MM.1S (cell line): Measurements from ENCODE around the gene PRR35.

Experiments used
- DNase-seq: peaks from one replicate; pipeline ENCODE4 v3.0.0-alpha.2; 2015
- H2AFZ ChIP-seq: fragments of 300-600 bp; sonication (generic); 2 replicates; pipeline ENCODE4 v1.6.0; 2016; ENCODE audit warnings: antibody characterized with exemption, low read length
- H3F3A ChIP-seq: fragments of 300-600 bp; sonication (generic); 2 replicates; pipeline ENCODE4 v1.6.1; 2016; ENCODE audit warnings: mild to moderate bottlenecking, antibody characterized with exemption, low read length, moderate library complexity, mixed read lengths; ENCODE audit not compliant: insufficient read depth
- H3K27ac ChIP-seq: fragments of 300-600 bp; sonication (generic); 2 replicates; pipeline ENCODE4 v1.5.1; 2016; ENCODE audit warnings: mild to moderate bottlenecking, low read length
- H3K27me3 ChIP-seq: fragments of 300-600 bp; sonication (generic); replicated peaks from 2 replicates; pipeline ENCODE4 v1.6.0; 2016; ENCODE audit warnings: low read length; ENCODE audit not compliant: insufficient read depth
- H3K36me3 ChIP-seq: fragments of 300-600 bp; sonication (generic); replicated peaks from 2 replicates; pipeline ENCODE4 v1.6.1; 2016; ENCODE audit warnings: mild to moderate bottlenecking, low read length, mixed read lengths; ENCODE audit not compliant: insufficient read depth
- H3K4me1 ChIP-seq: fragments of 300-600 bp; sonication (generic); 2 replicates; pipeline ENCODE4 v1.6.1; 2016; ENCODE audit warnings: low read length, mixed read lengths
- H3K4me2 ChIP-seq: fragments of 300-600 bp; sonication (generic); 2 replicates; pipeline ENCODE4 v1.6.0; 2016; ENCODE audit warnings: low read depth, low read length
- H3K4me3 ChIP-seq: fragments of 300-600 bp; sonication (generic); 2 replicates; pipeline ENCODE4 v1.5.1; 2016; ENCODE audit warnings: low read length, mixed read lengths
- H3K79me2 ChIP-seq: fragments of 300-600 bp; sonication (generic); 2 replicates; pipeline ENCODE4 v1.6.1; 2016; ENCODE audit warnings: mixed run types, low read length, mixed read lengths
- H3K9ac ChIP-seq: fragments of 300-600 bp; sonication (generic); 2 replicates; pipeline ENCODE4 v1.6.1; 2016; ENCODE audit warnings: low read length, mixed read lengths
- H3K9me2 ChIP-seq: fragments of 300-600 bp; sonication (generic); replicated peaks from 2 replicates; pipeline ENCODE4 v1.6.1; 2016; ENCODE audit warnings: mild to moderate bottlenecking, low read length, mixed read lengths; ENCODE audit not compliant: insufficient read depth
- H3K9me3 ChIP-seq: fragments of 300-600 bp; sonication (generic); replicated peaks from 2 replicates; pipeline ENCODE4 v1.6.1; 2016; ENCODE audit warnings: mild to moderate bottlenecking, low read length, mixed read lengths; ENCODE audit not compliant: insufficient read depth
- H4K20me1 ChIP-seq: fragments of 300-600 bp; sonication (generic); 2 replicates; pipeline ENCODE4 v1.6.1; 2016; ENCODE audit warnings: mild to moderate bottlenecking, low read length, moderate library complexity, mixed read lengths; ENCODE audit not compliant: insufficient read depth
- EZH2 ChIP-seq: fragments of 300-600 bp; sonication (generic); optimal IDR thresholded peaks from 2 replicates; pipeline ENCODE3; 2017; ENCODE audit warnings: low read depth, mild to moderate bottlenecking, antibody characterized with exemption, low read length, mixed read lengths
- EZH2phosphoT487 ChIP-seq: fragments of 300-600 bp; sonication (generic); IDR thresholded peaks from 2 replicates; pipeline ENCODE4 v1.6.1; 2018; ENCODE audit warnings: antibody characterized with exemption, low read length
- TF ChIP-seq, protein P1 (sequence below): fragments of 300-600 bp; sonication (generic); IDR thresholded peaks from 2 replicates; pipeline ENCODE4 v1.5.1; 2016; ENCODE audit warnings: antibody characterized with exemption, low read length, mixed read lengths

Gene PRR35

DNA sequence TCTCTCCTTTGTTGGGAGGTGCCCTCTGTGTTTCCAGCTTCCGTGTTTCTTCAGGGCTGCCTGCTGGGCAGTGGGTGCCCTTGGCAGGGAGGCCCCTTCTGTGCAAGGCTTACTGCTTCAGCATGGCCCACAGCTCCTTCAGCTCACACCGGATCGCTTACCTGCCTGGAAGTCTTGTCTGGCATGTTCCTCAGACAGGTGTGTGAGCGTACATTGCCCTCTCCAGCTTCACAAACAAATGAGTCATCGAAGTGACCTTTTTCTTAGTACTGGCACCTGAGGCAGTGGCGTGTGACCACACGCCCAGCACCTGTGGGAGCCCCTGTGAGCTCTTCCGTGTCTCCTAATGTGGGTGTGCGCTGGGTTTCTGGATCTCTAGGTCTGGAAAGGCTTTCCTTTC is 33.2 kb downstream of the PRR35 start:
- TF ChIP-seq, protein P1, sequence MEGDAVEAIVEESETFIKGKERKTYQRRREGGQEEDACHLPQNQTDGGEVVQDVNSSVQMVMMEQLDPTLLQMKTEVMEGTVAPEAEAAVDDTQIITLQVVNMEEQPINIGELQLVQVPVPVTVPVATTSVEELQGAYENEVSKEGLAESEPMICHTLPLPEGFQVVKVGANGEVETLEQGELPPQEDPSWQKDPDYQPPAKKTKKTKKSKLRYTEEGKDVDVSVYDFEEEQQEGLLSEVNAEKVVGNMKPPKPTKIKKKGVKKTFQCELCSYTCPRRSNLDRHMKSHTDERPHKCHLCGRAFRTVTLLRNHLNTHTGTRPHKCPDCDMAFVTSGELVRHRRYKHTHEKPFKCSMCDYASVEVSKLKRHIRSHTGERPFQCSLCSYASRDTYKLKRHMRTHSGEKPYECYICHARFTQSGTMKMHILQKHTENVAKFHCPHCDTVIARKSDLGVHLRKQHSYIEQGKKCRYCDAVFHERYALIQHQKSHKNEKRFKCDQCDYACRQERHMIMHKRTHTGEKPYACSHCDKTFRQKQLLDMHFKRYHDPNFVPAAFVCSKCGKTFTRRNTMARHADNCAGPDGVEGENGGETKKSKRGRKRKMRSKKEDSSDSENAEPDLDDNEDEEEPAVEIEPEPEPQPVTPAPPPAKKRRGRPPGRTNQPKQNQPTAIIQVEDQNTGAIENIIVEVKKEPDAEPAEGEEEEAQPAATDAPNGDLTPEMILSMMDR = no peak
- TF ChIP-seq EZH2phosphoT487 (no peak), EZH2 (no peak)
- Histone ChIP-seq H3F3A (peaks cover 4% of the 10 kb centered on the region; the same call in 1 of the 2 replicates), H3K27me3 (no peaks in the 10 kb centered on the region), H3K79me2 (peaks cover 74% of the 10 kb centered on the region), H3K4me1 (no peaks in the 10 kb centered on the region), H3K9me3 (no peaks in the 10 kb centered on the region), H3K27ac (no peak overlapping the region), H3K9ac (no peak overlapping the region), H3K4me3 (no peak overlapping the region), H3K36me3 (no peaks in the 10 kb centered on the region), H3K9me2 (no peaks in the 10 kb centered on the region), H3K4me2 (no peak overlapping the region), H4K20me1 (no peaks in the 10 kb centered on the region), H2AFZ (no peak overlapping the region)
- no peak for DNase-seq

DNA sequence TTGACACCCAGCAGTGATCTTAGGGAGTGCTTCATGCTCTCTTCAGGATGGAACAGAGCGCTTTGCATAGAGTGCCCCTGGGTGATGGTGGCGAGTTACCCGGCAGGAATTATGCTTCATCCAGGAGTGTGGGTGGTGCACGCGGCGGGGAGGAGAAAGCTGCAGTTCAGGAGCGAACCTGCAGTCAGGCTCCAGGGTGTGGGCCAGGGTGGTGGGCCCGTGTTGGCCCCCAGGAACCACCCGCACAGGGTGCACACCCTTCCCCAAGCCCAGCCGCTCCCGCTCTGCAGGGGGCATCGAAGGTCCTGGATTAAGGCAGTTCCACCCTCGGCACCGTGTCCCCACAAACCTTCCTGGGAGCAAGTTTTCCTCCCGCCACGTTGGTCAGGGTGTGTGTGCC is 33.6 kb downstream of the PRR35 start:
- H3K4me1 ChIP-seq = no peaks in the 10 kb centered on the region
- no peak overlapping the region for H3K9ac ChIP-seq
- no peak overlapping the region for H3K4me2 ChIP-seq
- H3K9me2 ChIP-seq = no peaks in the 10 kb centered on the region
- H3K4me3 ChIP-seq = no peak overlapping the region
- H2AFZ ChIP-seq = no peak overlapping the region
- no peaks in the 10 kb centered on the region for H4K20me1 ChIP-seq
- 0 out of 2 replicates have a peak, but pooled peaks cover under 1% of the 10 kb centered on the region for H3F3A ChIP-seq
- no peak overlapping the region for H3K27ac ChIP-seq
- TF ChIP-seq EZH2 (no peak), EZH2phosphoT487 (no peak)
- TF ChIP-seq, protein P1 = no peak
- H3K79me2 ChIP-seq = peaks cover 75% of the 10 kb centered on the region
- no peak for DNase-seq
- H3K9me3 ChIP-seq = no peaks in the 10 kb centered on the region
- H3K36me3 ChIP-seq = no peaks in the 10 kb centered on the region
- no peaks in the 10 kb centered on the region for H3K27me3 ChIP-seq

DNA sequence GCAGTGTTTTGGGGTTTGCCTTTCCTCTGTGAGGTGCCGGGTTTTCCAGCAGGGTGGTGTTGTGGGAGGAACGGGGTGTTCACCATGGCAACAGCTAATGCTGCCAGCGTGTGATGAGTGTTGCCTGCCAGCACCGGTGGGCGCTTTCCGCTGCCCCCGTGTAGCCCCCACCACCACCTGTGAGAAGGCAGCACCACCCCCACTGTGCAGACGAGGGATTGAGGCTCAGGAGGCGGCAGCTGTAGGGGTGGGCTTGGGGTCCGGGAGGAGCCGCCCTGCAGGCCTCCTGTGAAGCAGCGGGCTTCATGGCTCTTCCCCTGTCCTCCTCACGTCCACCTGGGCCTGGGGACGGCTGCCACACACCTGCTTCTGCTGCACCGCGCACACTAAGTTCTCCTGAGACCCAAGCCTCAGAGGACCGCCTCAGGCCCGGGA is 34.9 kb downstream of the PRR35 start:
- Histone ChIP-seq H3K4me1 (no peaks in the 10 kb centered on the region), H3K27ac (no peak overlapping the region), H3K27me3 (no peaks in the 10 kb centered on the region), H3K4me2 (no peak overlapping the region), H3K9me3 (no peaks in the 10 kb centered on the region), H3K9me2 (no peaks in the 10 kb centered on the region), H2AFZ (no peak overlapping the region), H4K20me1 (no peaks in the 10 kb centered on the region), H3F3A (no peaks in the 10 kb centered on the region), H3K4me3 (no peak overlapping the region), H3K79me2 (peaks cover 80% of the 10 kb centered on the region), H3K36me3 (no peaks in the 10 kb centered on the region), H3K9ac (no peak overlapping the region)
- TF ChIP-seq EZH2 (no peak), EZH2phosphoT487 (no peak)
- TF ChIP-seq, protein P1 = no peak
- no peak for DNase-seq
